H9 (cell line): ENCODE measurements around the gene SCLY. TPM values are rescaled to one million over a fixed set of nuclear protein-coding genes. Genes with fewer than 3 reads are reported as not detected.

Experiments
- DNase-seq: peaks from one replicate; pipeline ENCODE4 v3.0.0-alpha.2; 2017
- H2AFZ ChIP-seq: one replicate; pipeline ENCODE4 v1.6.1; 2013; ENCODE audit warnings: mild to moderate bottlenecking, low read length, control low read depth, moderate library complexity
- H2AK5ac ChIP-seq: 2 replicates; pipeline ENCODE4 v1.6.1; 2013; ENCODE audit warnings: low read length, control low read depth, mixed read lengths; ENCODE audit not compliant: insufficient read length
- H2BK120ac ChIP-seq: one replicate; pipeline ENCODE4 v1.6.1; 2013; ENCODE audit warnings: low read depth, mild to moderate bottlenecking, low read length, control low read depth, inconsistent platforms; ENCODE audit not compliant: poor library complexity, severe bottlenecking
- H2BK12ac ChIP-seq: 2 replicates; pipeline ENCODE4 v1.6.1; 2013; ENCODE audit warnings: low read length, control low read depth, mixed read lengths, low read depth; ENCODE audit not compliant: insufficient read length
- H2BK15ac ChIP-seq: 2 replicates; pipeline ENCODE4 v1.6.1; 2013; ENCODE audit warnings: low read depth, low read length, control low read depth
- H2BK20ac ChIP-seq: one replicate; pipeline ENCODE4 v1.6.1; 2013; ENCODE audit warnings: low read depth, mild to moderate bottlenecking, low read length, control low read depth, inconsistent platforms; ENCODE audit not compliant: poor library complexity, severe bottlenecking
- H2BK5ac ChIP-seq: 2 replicates; pipeline ENCODE4 v1.6.1; 2013; ENCODE audit warnings: low read length, control low read depth, mixed read lengths; ENCODE audit not compliant: insufficient read length
- H3K14ac ChIP-seq: 2 replicates; pipeline ENCODE4 v1.6.1; 2013; ENCODE audit warnings: low read length, control low read depth; ENCODE audit not compliant: insufficient read depth
- H3K18ac ChIP-seq: 2 replicates; pipeline ENCODE4 v1.6.1; 2013; ENCODE audit warnings: low read depth, mild to moderate bottlenecking, mixed read lengths, low read length, control low read depth; ENCODE audit not compliant: insufficient read length
- H3K23ac ChIP-seq: 2 replicates; pipeline ENCODE4 v1.6.1; 2013; ENCODE audit warnings: low read length, control low read depth, mixed read lengths, low read depth; ENCODE audit not compliant: insufficient read length
- H3K23me2 ChIP-seq: 2 replicates; pipeline ENCODE4 v1.6.1; 2013; ENCODE audit warnings: low read depth, mild to moderate bottlenecking, mixed read lengths, low read length, control low read depth; ENCODE audit not compliant: insufficient read length, poor library complexity, severe bottlenecking
- H3K27ac ChIP-seq: 2 replicates; pipeline ENCODE4 v1.5.1; 2013; ENCODE audit warnings: low read length, control low read depth, mixed read lengths, low read depth; ENCODE audit not compliant: insufficient read length
- H3K27me3 ChIP-seq: 2 replicates; pipeline ENCODE4 v1.6.1; 2013; ENCODE audit warnings: low read length, control low read depth, inconsistent platforms; ENCODE audit not compliant: insufficient read depth
- H3K4ac ChIP-seq: 2 replicates; pipeline ENCODE4 v1.6.1; 2013; ENCODE audit warnings: low read depth, mild to moderate bottlenecking, control low read depth, inconsistent platforms, low read length, moderate library complexity
- H3K4me1 ChIP-seq: 2 replicates; pipeline ENCODE4 v1.6.1; 2013; ENCODE audit warnings: low read length, control low read depth, inconsistent platforms; ENCODE audit not compliant: insufficient read depth
- H3K4me2 ChIP-seq: 2 replicates; pipeline ENCODE4 v1.6.1; 2013; ENCODE audit warnings: low read length, control low read depth, mixed read lengths; ENCODE audit not compliant: insufficient read length, insufficient read depth
- H3K56ac ChIP-seq: 2 replicates; pipeline ENCODE4 v1.6.1; 2013; ENCODE audit warnings: low read depth, mild to moderate bottlenecking, mixed read lengths, low read length, control low read depth; ENCODE audit not compliant: insufficient read length
- H3K79me1 ChIP-seq: 2 replicates; pipeline ENCODE4 v1.6.1; 2013; ENCODE audit warnings: low read depth, mild to moderate bottlenecking, moderate library complexity, low read length, control low read depth, inconsistent platforms; ENCODE audit not compliant: insufficient read depth, poor library complexity, severe bottlenecking
- H3K79me2 ChIP-seq: 2 replicates; pipeline ENCODE4 v1.6.1; 2013; ENCODE audit warnings: low read length, control low read depth, inconsistent platforms; ENCODE audit not compliant: insufficient read depth
- H3K9ac ChIP-seq: 2 replicates; pipeline ENCODE4 v1.6.1; 2013; ENCODE audit warnings: low read length, control low read depth, mixed read lengths; ENCODE audit not compliant: insufficient read length; ENCODE audit errors: extremely low read depth
- H3K9me3 ChIP-seq: one replicate; pipeline ENCODE4 v1.6.1; 2013; ENCODE audit warnings: low read depth, low read length, inconsistent platforms; ENCODE audit not compliant: control insufficient read depth
- H3T11ph ChIP-seq: one replicate; pipeline ENCODE4 v1.6.1; 2013; ENCODE audit warnings: mild to moderate bottlenecking, low read length, control low read depth, inconsistent platforms
- H4K20me1 ChIP-seq: one replicate; pipeline ENCODE4 v1.6.1; 2013; ENCODE audit not compliant: control insufficient read depth, insufficient read length, insufficient read depth
- H4K5ac ChIP-seq: 2 replicates; pipeline ENCODE4 v1.6.1; 2013; ENCODE audit warnings: low read depth, mild to moderate bottlenecking, mixed read lengths, low read length, control low read depth; ENCODE audit not compliant: insufficient read length
- H4K8ac ChIP-seq: replicated peaks from 2 replicates; pipeline ENCODE4 v1.6.1; 2013; ENCODE audit warnings: low read length, control low read depth, mixed read lengths, low read depth; ENCODE audit not compliant: insufficient read length
- H4K91ac ChIP-seq: 2 replicates; pipeline ENCODE4 v1.6.1; 2013; ENCODE audit warnings: low read depth, mild to moderate bottlenecking, moderate library complexity, mixed read lengths, low read length, control low read depth; ENCODE audit not compliant: insufficient read length
- H3K27ac Mint-ChIP-seq, 3 experiments: 2 replicates in 2 of 3; 3 replicates in 1 of 3; pipeline ENCODE4 v1.8.0; 2020 to 2021; ENCODE audit warnings: mixed read lengths in 3 of 3, mild to moderate bottlenecking in 1 of 3, moderate library complexity in 1 of 3
- H3K27me3 Mint-ChIP-seq: 2 replicates; pipeline ENCODE4 v1.8.0; 2021; ENCODE audit warnings: low read depth, mild to moderate bottlenecking, moderate library complexity, mixed read lengths
- H3K36me3 Mint-ChIP-seq, 3 experiments: 2 replicates in 2 of 3; 3 replicates in 1 of 3; pipeline ENCODE4 v1.8.0; 2020 to 2021; ENCODE audit warnings: low read depth in 3 of 3, mixed read lengths in 3 of 3; ENCODE audit not compliant: insufficient read depth in 1 of 3
- H3K4me1 Mint-ChIP-seq, 2 experiments: 2 replicates each; pipeline ENCODE4 v1.8.0; 2020; ENCODE audit warnings: mixed read lengths in 2 of 2
- H3K4me3 Mint-ChIP-seq, 2 experiments: 2 replicates in 1 of 2; 3 replicates in 1 of 2; pipeline ENCODE4 v1.8.0; 2020 to 2021; ENCODE audit warnings: mild to moderate bottlenecking in 2 of 2, mixed read lengths in 2 of 2, moderate library complexity in 1 of 2
- H3K9me3 Mint-ChIP-seq, 2 experiments: 2 replicates in 1 of 2; 3 replicates in 1 of 2; pipeline ENCODE4 v1.8.0; 2020; ENCODE audit warnings: mild to moderate bottlenecking in 2 of 2, mixed read lengths in 2 of 2, moderate library complexity in 1 of 2
- WGBS: extraction: QIAGEN DNeasy Blood & Tissue Kit; methylation state at CpG from one replicate; pipeline ENCODE4 v1.1.7; 2013; ENCODE audit warnings: missing lambda C conversion rate, low lambda C conversion rate, mixed read lengths; ENCODE audit not compliant: insufficient read length; ENCODE audit errors: extremely low coverage; 5-methylcytosine and 5-hydroxymethylcytosine counted together
- total RNA-seq: library from RNA; stranded (reverse); gene quantifications from 2 replicates; pipeline ENCODE4 v1.2.1, GENCODE V29; 2021
- TF ChIP-seq, protein P1 (sequence below): fragments of 200-600 bp; sonication (generic); conservative IDR thresholded peaks from 3 replicates; pipeline ENCODE4 v1.8.0; 2021; ENCODE audit warnings: antibody characterized with exemption, mild to moderate bottlenecking

Gene SCLY
- total RNA-seq, 1 experiment from 2014 or later, result 55.3 TPM

GRCh38 chr2:238130696-238131628 is 70.2 kb downstream of the SCLY start:
- TF ChIP-seq, protein P1, sequence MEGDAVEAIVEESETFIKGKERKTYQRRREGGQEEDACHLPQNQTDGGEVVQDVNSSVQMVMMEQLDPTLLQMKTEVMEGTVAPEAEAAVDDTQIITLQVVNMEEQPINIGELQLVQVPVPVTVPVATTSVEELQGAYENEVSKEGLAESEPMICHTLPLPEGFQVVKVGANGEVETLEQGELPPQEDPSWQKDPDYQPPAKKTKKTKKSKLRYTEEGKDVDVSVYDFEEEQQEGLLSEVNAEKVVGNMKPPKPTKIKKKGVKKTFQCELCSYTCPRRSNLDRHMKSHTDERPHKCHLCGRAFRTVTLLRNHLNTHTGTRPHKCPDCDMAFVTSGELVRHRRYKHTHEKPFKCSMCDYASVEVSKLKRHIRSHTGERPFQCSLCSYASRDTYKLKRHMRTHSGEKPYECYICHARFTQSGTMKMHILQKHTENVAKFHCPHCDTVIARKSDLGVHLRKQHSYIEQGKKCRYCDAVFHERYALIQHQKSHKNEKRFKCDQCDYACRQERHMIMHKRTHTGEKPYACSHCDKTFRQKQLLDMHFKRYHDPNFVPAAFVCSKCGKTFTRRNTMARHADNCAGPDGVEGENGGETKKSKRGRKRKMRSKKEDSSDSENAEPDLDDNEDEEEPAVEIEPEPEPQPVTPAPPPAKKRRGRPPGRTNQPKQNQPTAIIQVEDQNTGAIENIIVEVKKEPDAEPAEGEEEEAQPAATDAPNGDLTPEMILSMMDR, result no peak
- H3K4me1 ChIP-seq, result no peaks in the 10 kb centered on the region
- H3K23me2 ChIP-seq, result no peaks in the 10 kb centered on the region
- Mint-ChIP-seq H3K27me3 (no peaks in the 10 kb centered on the region; the same call in none of the 2 replicates), H3K36me3 (no peaks in the 10 kb centered on the region), H3K27ac (no peak overlapping the region), H3K4me3 (no peak overlapping the region), H3K9me3 (no peaks in the 10 kb centered on the region), H3K4me1 (no peaks in the 10 kb centered on the region)
- H3K18ac ChIP-seq, result no peak overlapping the region
- no peaks in the 10 kb centered on the region for H4K20me1 ChIP-seq
- no peaks in the 10 kb centered on the region for H3K9me3 ChIP-seq
- no CpG with 5 or more reads among the region's 68 CpGs for WGBS
- H3T11ph ChIP-seq, result no peak overlapping the region
- no peak for DNase-seq
- H3K14ac ChIP-seq, result no peak overlapping the region
- no peak overlapping the region for H2BK15ac ChIP-seq
- no peak overlapping the region for H3K56ac ChIP-seq
- no peak overlapping the region for H4K91ac ChIP-seq
- H3K79me2 ChIP-seq, result no peaks in the 10 kb centered on the region
- H2BK12ac ChIP-seq, result no peak overlapping the region
- H2BK120ac ChIP-seq, result no peak overlapping the region
- no peak overlapping the region for H3K27ac ChIP-seq
- no peak overlapping the region for H3K4ac ChIP-seq
- no peaks in the 10 kb centered on the region for H3K27me3 ChIP-seq
- no peak overlapping the region for H3K9ac ChIP-seq
- H3K23ac ChIP-seq, result no peak overlapping the region
- no peak overlapping the region for H2AK5ac ChIP-seq
- no peak overlapping the region for H3K4me2 ChIP-seq
- no peak overlapping the region for H2AFZ ChIP-seq
- H2BK5ac ChIP-seq, result no peak overlapping the region
- H2BK20ac ChIP-seq, result no peak overlapping the region
- no peak overlapping the region for H4K5ac ChIP-seq
- H4K8ac ChIP-seq, result no peak overlapping the region
- no peaks in the 10 kb centered on the region for H3K79me1 ChIP-seq
